GM18511 (cell line): ENCODE measurements around the gene HIVEP2.

Source experiments
- ATAC-seq: cut with Tn5 transposase; IDR thresholded peaks from one replicate; pipeline ENCODE4 v1.9.1; 2021; ENCODE audit warnings: mild to moderate bottlenecking, moderate library complexity; ENCODE audit not compliant: unreplicated experiment

The HIVEP2 gene

GRCh38 chr6:142823256-142823902, 121.6 kb downstream of the HIVEP2 start:
- no peak for ATAC-seq

DNA sequence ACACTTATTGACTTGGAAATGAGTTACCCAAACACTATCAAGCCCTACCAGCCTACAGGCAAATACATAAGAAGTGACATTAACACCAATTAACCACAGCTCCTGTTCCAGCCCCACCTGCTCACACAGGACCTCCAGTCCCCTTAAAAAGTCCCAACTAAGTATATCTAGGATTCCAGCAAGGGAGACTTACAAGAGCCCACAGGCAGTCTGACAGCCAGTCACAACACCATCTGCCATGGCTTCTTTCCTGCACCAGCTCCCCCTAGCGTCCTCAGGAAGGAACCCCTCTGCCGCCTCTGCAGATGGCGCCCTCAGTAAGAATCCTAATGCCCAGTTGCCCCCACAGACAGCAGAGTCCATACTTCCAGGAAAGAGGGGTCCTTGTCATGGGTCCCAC, 122.1 kb downstream of the HIVEP2 start:
- ATAC-seq = no peak

- ATAC-seq = peak; percentile 82
Measured at GRCh38 chr6:142822383-142822782, 122.6 kb downstream of the HIVEP2 start.

DNA sequence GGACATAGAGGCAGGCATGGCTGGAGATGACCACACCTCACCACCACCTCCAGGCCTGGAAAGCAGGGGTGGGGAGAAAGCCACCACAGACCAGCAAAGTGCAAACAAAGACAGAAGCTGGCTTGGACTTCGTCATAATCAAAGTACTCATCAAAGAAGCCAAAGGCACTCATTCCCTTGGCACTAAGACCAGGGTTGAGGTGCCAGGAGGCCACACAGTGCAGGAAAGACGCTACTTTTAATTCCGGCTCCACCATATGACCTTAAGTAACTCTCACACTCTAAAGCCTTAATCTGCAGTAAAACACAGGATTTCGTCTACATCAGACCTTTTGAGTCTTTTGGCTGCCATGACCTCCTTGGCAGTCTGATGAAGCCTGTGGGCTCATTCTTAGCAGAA, 123.1 kb downstream of the HIVEP2 start:
- ATAC-seq = no peak

GRCh38 chr6:142821164-142821716, 123.7 kb downstream of the HIVEP2 start:
- no peak for ATAC-seq

- ATAC-seq = no peak
Measured at GRCh38 chr6:142820338-142821051, 124.5 kb downstream of the HIVEP2 start.

DNA sequence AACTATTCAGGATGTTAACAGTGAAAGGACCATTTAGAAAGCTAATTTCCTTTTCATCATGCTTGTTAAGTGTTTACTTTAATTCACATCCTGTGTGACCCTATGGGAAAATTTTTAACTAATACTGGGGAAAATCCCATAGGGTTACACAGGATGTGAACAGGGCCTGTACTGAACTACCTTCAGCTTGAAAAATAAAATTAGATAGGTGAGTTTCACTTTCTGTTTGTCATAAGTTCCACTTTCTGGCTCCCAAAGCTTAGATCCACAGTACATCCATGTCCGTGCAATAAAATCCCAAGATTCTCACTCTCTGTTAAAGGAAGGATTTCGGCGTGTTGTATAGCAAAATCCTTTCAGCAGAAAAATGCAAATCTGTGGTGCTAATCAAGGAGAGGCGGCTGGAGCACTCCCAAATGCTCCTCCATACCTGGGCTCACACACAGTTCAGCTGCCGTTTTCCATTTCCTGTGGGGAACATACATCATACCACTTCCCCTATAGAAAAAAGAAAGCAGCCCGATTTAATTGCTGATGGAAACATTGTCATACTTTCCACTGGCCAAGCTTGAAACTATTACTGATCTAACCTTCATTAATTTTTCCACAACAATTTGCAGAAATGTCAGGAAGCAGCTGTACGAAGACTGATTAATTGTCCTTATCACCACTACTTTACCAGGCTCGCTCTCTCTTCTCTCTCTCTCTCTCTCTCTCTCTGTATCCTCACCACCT, 125.2 kb downstream of the HIVEP2 start:
- ATAC-seq = peak; percentile 69

GRCh38 chr6:142816486-142816885, 128.5 kb downstream of the HIVEP2 start:
- no peak for ATAC-seq

- no peak for ATAC-seq
Measured at GRCh38 chr6:142816031-142816430, 128.9 kb downstream of the HIVEP2 start.

DNA sequence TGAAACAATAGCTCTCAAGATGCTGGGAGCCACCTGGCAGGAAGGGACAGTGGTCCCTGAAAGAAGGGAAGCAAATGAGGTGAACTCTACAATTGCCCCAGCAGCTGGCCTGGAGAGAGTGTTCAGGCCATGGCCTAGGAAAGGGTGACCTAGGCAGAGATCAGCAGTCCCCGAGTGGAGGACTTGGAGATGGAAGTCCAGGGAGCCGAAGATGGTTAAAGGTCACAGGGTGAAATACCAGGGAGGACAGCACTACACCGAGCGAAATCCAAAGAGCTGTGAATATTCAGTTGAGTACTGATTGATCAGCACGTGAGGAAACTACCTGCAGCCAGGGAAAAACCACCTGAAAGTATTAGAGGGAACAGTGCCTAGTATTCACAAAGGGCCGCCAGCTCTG, 133.1 kb downstream of the HIVEP2 start:
- ATAC-seq = no peak

DNA sequence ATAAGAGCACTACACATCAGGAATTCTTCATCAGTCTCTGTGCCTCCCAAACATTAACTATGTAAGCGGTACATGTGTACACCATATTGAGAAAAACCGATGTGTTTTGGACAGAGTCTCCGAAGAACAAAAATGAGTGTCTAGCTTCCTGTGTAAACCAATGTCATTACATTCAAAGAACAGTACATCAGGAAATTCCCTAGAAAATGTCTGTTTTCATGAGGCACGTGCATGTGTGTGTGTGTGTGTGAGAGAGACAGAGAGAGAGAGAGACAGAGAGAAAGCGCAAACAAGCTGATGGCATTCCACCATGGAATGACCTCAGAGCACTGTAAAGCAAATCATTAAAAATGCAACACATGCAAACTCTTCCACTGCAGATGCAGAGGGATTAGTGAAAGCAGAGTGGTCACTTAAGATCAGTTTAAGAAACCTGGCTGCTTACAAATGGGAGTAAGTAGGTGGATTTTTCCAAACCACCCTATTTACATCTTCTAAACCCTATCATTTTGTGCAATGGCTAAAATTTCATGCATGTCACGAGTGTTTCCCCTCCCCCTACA, 133.9 kb downstream of the HIVEP2 start:
- ATAC-seq = peak; percentile 63

- ATAC-seq = no peak
Measured at GRCh38 chr6:142809947-142810346, 135.0 kb downstream of the HIVEP2 start.

- no peak for ATAC-seq
Measured at GRCh38 chr6:142808405-142809061, 136.4 kb downstream of the HIVEP2 start.

DNA sequence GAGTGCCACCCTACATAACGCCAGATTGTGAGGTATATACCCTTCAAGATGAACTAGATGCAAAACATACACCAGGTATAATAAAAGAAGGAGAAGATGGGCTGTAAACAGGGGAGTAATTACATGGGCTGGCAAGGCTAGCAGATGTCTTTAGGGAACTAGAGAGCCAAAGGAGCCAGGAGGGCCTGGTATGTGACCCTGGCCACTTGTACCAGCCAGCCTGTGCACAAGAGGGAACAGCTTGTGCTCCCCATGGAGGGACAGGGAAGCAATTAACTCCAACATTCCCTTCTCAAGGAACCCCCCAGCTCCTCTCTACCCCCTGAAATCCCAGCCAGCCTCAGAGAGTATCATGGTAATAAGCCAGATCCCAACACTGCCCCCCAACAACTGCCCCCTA, 139.9 kb downstream of the HIVEP2 start:
- no peak for ATAC-seq

DNA sequence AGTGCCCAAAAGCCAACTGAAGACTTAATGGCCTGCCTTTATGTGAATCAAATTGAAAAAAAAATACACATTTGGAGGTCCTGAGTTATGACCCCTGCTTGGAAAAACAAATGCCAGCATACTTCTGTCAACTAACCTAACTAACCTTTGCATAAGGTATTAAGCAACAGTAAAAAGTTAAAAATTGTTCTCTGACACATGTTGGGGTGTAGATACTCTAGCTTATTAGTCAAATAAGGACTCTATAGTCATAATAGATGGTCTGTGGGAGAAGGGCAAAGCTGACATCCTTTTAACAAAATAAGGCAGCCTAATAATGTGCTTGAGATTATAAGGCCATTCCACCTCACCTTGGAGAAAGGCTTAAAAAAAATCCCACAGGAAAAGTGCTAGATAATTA, 140.5 kb downstream of the HIVEP2 start:
- ATAC-seq = no peak

DNA sequence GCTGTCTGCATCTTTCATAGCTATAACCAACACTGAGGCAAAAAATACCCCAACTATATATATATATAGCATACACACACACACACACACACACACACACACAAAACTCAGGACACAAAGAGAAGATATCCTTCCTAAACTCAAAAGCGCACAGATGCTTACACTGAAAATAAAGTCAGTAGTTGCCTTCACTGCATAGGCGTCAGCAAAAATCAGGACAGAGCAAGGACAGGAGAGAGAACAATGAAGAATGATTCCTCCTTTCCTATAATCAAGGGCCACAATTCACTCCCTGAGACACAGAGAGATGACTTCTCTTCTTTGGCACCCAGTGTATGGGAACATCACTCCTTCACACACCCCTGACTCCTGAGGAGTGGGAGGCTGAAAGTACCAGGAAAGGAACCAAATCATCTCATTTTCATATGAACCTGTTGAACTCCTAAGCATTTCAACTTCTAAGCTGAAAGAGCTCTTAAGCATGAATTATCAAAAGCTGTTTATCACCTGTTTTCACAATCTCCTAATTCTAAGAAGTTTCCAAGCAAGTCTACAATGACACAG, 141.4 kb downstream of the HIVEP2 start:
- no peak for ATAC-seq

GRCh38 chr6:142803032-142803431, 141.9 kb downstream of the HIVEP2 start:
- no peak for ATAC-seq

DNA sequence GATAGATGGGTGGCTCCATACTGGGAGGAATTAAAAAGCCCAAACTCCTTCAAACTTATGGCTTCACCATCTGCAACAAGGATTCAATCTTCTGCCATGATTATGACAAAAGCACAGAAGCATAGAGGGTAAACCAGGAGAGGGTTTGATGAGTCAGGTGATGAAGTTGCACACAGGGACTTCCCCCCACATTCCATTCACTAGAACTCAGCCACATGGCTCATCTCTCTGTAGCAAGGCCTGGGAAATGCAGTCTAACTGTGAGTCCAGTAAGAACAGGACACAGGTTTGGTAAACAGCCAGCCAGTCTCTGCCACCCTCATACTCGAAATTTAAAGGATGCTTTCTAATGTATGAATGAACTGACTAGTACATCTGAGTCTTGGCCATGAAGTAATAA, 142.9 kb downstream of the HIVEP2 start:
- ATAC-seq = no peak

GRCh38 chr6:142800240-142800639, 144.7 kb downstream of the HIVEP2 start:
- no peak for ATAC-seq

DNA sequence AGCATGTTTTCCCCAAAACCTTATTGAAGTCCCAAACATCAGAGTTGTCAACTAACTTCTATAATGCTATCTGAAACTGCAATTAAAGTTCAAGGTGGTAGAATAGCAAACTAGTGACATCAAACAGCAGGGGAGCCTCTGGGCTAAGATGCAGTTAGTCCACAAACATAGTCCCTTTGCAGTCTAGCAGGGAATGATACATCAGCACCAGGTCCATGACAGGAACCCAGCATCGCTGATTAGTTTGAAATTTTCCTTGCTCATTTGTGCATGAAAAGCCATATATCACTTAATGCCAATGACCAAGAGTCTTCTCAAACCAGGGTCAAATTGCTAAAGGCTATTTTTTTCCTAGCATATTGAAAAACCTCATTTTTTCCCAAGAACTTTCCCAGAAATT, 145.3 kb downstream of the HIVEP2 start:
- no peak for ATAC-seq

DNA sequence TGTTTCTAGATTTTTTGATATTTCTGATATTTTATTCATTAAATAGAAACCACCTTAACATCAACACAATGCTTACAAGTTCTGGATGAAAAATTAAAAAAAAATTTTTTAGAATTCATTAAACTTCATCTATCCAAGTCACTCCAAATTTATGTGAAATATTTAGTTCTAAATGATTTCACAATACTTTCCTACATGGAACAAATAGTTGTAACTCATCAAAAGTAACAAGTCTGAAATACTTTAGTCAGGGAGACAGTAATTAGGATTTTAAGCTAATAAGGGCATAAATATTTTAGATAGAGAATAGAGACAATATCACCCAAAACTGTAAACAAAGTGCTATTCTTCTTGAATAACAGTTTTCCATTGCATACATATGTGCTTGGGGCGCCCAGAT, 147.8 kb downstream of the HIVEP2 start:
- no peak for ATAC-seq
